ENCODE results near the gene ZSCAN10.

- TF ChIP-seq, protein P1, sequence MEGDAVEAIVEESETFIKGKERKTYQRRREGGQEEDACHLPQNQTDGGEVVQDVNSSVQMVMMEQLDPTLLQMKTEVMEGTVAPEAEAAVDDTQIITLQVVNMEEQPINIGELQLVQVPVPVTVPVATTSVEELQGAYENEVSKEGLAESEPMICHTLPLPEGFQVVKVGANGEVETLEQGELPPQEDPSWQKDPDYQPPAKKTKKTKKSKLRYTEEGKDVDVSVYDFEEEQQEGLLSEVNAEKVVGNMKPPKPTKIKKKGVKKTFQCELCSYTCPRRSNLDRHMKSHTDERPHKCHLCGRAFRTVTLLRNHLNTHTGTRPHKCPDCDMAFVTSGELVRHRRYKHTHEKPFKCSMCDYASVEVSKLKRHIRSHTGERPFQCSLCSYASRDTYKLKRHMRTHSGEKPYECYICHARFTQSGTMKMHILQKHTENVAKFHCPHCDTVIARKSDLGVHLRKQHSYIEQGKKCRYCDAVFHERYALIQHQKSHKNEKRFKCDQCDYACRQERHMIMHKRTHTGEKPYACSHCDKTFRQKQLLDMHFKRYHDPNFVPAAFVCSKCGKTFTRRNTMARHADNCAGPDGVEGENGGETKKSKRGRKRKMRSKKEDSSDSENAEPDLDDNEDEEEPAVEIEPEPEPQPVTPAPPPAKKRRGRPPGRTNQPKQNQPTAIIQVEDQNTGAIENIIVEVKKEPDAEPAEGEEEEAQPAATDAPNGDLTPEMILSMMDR (IDR thresholded peaks at IDR 0.05): no peak
- no peak for TF ChIP-seq POLR2A (IDR thresholded peaks at IDR 0.05)
Observed at GRCh38 chr16:3042376-3042775, 56.7 kb downstream of the ZSCAN10 start.

Data from breast epithelium (tissue), 3 donors.